Neutrophil (primary cell): ENCODE results near the gene GALNT3.

Source experiments
- H3K27ac ChIP-seq: fragments of 200-600 bp; sonication (generic); 2 replicates; pipeline ENCODE4 v1.5.1; 2016; ENCODE audit warnings: mild to moderate bottlenecking, moderate library complexity
- H3K27me3 ChIP-seq: fragments of 200-600 bp; sonication (generic); 2 replicates; pipeline ENCODE4 v1.6.0; 2016; ENCODE audit warnings: mild to moderate bottlenecking
- H3K36me3 ChIP-seq: fragments of 200-600 bp; sonication (generic); 2 replicates; pipeline ENCODE4 v1.5.1; 2017
- H3K4me1 ChIP-seq, 2 experiments: fragments of 200-600 bp in 1 of 2; sonication (generic) in 1 of 2; 1 replicate in 1 of 2; 2 replicates in 1 of 2; pipeline versions ENCODE4 v1.5.1 to v1.6.1; 2013 to 2016; ENCODE audit warnings: low read depth in 1 of 2, low read length in 1 of 2, mild to moderate bottlenecking in 1 of 2, moderate library complexity in 1 of 2; ENCODE audit not compliant: control insufficient read depth in 1 of 2, insufficient read depth in 1 of 2
- H3K4me3 ChIP-seq, 2 experiments: fragments of 200-600 bp in 1 of 2; sonication (generic) in 1 of 2; 1 replicate in 1 of 2; 2 replicates in 1 of 2; pipeline ENCODE4 v1.5.1; 2013 to 2016; ENCODE audit warnings: low read depth in 1 of 2, low read length in 1 of 2, mild to moderate bottlenecking in 1 of 2, moderate library complexity in 1 of 2
- H3K9me3 ChIP-seq: fragments of 200-600 bp; sonication (generic); 2 replicates; pipeline ENCODE4 v1.5.1; 2016
- CTCF ChIP-seq: fragments of 200-600 bp; sonication (generic); IDR thresholded peaks from 2 replicates; pipeline ENCODE4 v1.5.1; 2016; ENCODE audit warnings: antibody characterized with exemption

Gene GALNT3

GRCh38 chr2:165697748-165698443 lies 96.2 kb downstream of the GALNT3 start:
- Histone ChIP-seq H3K4me1 (no peaks in the 10 kb centered on the region), H3K27me3 (no peaks in the 10 kb centered on the region), H3K27ac (no peak overlapping the region), H3K4me3 (no peak overlapping the region), H3K36me3 (no peaks in the 10 kb centered on the region), H3K9me3 (no peaks in the 10 kb centered on the region)
- no peak for TF ChIP-seq CTCF
